ENCODE measurements around the gene NPRL2.
A peak's percentile ranks its signal among the peaks of the same experiment; 100 is the strongest.
"Not testable (repeated sequence)": the region's sequence is repeated elsewhere in the genome, so short reads cannot be mapped to it uniquely, and the experiment has no call there.

The NPRL2 gene

GRCh38 chr3:50326182-50326541 lies 24.4 kb downstream of the NPRL2 start:
- no peak for DNase-seq

DNA sequence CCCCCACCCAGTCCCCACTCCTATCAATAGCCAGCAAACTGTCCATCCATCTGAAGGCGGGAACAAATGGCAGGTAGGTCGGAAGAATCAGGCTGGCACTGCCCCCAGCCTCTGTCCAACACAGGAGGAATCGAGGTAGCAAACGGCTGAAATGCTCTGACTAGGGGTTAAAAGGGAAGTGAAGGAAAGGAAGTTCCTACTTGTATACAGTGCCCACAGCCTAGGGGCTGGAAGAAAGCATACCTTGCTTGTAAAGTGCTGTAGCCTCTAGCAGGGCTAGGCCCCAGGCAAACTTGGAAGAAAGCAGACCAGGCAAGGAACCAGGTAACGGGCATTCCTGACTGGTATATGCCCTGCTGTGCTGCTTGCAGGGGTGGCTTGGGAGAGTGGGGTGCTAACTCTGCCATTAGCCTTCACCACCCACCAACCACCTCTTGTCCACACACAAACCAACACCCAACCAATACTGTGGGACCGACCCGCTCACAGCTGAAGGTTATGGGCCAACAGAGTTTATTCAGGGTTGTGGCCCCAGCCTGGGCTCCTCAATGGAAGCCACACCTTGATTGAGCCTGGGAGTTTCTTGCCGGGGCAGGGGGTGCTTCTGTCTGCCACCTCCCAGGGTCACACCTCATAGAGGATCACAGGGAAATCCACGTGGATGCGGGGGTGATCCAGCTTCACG lies 24.9 kb downstream of the NPRL2 start:
- no peak for DNase-seq

- DNase-seq, result no peak
Observed at GRCh38 chr3:50325113-50325480, 25.5 kb downstream of the NPRL2 start.

- DNase-seq, result peak; percentile 72
Observed at GRCh38 chr3:50324351-50325112, 26.0 kb downstream of the NPRL2 start.

- no peak for DNase-seq
Observed at GRCh38 chr3:50323614-50324199, 26.9 kb downstream of the NPRL2 start.

GRCh38 chr3:50323092-50323600 lies 27.4 kb downstream of the NPRL2 start:
- no peak for DNase-seq

- DNase-seq, result no peak
Observed at GRCh38 chr3:50322386-50323091, 28.0 kb downstream of the NPRL2 start, which contains the start of gene HYAL2. Gene HYAL2 (minus strand): TSS chr3:50322745. CDS start chr3:50320489, 2,256 bp downstream.

- no peak for DNase-seq
Observed at GRCh38 chr3:50322115-50322385, 28.5 kb downstream of the NPRL2 start.

DNA sequence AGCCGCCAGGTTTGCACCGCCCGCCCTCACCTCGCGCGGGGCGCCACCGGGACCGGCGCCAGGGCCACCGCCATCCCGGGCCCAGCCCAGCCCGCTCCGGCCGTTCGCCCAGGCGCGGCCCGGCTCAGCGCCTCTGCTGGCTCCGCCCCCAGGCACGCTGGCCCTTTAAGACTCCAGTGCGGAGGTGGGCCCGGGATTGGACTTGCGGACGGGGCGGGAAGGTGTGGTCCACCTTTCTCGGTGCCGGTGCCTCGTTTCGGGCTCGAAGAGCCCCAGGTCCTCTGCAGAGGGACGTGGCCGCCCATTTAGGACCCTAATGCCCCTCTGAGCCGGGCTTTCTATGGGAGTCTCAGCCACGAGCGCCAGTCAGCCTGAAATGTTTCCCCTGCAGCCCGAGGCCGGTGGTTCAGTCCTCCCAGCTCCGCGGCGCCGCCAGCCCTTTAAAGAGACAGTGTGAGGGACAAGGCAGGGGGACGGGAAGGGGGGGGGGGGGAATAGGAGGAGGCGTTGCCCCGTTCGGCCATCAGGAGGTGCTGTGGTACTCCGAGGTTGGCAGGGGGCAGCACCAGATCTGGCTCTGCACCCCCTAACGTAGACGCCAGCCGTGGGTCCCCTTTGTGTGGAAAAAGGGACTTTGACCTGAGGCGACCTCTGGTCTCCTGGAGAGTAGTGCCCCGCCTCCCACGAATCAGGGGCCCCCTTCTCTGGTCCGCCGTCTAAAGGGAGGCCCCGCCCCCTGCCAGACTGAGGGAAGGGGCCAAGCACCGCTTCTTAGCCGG lies 29.1 kb downstream of the NPRL2 start:
- peak; percentile 87 for DNase-seq

DNA sequence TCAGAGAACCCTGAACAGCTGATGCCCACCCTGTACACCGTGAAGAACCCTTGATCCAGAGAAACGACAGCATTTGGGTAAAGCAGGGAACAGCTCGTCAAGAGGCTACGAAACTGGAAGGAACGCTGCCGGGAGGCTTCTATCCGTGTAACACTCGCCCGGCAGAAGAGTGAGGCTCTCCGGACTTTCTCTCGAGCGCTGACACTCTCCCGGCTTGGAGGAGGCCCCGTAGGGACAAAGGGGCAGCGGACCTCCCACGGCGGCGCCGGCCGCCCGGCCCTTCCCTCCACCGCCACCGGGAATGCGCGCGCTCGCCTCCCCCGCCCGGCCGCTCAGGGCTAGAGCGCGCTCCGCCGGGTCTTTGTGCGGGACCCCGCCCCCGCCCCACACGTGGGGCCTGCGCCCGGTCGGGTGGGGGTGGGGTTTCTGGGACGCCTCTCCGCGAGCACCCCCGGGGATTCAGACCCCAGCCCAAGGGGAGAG lies 29.7 kb downstream of the NPRL2 start:
- no peak for DNase-seq

DNA sequence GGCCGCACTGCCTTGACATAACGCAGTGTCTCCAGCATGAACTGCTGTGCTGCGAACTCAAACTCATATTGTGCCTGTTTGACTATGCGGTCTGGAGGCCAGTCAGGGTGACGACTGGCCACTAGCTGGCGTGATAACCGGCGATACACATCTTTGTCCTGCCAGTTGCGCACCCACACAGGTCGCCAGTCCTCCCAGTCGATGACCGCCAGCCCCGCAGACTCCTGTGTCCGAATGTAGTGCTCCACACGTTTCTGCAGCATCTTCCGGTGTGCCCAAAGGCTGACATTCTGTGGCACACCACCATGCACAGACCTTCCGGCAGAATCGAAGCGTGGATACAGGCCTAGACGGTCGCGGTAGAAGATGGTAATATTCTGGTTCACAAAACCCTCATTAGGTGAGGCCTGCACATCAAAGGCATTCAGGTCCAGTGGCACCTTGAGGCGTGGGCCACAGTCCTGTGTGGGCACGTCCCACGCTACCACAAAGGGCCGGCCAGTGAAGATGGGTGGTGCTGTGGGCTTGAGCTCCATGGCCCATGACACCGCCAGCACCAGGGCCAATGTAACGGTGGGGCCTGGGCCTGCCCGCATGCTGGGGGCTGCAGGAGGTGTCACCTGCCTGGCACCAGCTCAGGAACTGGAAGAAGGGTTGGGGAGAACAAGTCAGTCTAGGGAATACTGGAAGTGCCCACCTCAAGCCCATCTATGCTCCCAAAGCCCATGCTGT lies 30.5 kb downstream of the NPRL2 start:
- DNase-seq, result no peak

GRCh38 chr3:50319181-50319893 lies 31.2 kb downstream of the NPRL2 start:
- no peak for DNase-seq

- no peak for DNase-seq
Observed at GRCh38 chr3:50318615-50319014, 32.0 kb downstream of the NPRL2 start.

GRCh38 chr3:50318163-50318562 lies 32.4 kb downstream of the NPRL2 start:
- DNase-seq, result no peak

DNA sequence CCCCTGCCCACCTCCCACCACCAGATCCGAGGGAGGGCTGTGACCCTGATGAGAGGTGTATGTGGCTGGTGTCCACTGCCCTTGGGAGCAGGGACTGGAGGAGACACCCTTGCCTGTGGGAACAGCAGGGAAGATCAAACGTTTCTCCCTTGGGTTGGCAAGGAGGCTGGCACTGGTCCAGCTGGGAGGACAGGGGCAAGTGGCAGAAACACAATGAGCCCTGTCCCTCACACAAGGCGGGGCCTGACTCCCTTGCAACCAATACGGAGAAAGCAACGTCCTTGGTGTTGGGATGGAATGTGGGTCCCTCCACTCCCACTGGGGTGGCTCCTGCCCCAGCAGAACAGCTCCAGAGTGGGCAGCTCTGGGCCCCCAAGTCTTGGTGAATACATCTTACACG lies 33.3 kb downstream of the NPRL2 start:
- no peak for DNase-seq

GRCh38 chr3:50316657-50317242 lies 33.8 kb downstream of the NPRL2 start:
- peak; percentile 81 for DNase-seq

- DNase-seq, result no peak
Observed at GRCh38 chr3:50314816-50315215, 35.8 kb downstream of the NPRL2 start.

- DNase-seq, result no peak
Observed at GRCh38 chr3:50314342-50314741, 36.2 kb downstream of the NPRL2 start.

- not testable (repeated sequence) for DNase-seq
Observed at GRCh38 chr3:50312041-50312440, 38.5 kb downstream of the NPRL2 start.

DNA sequence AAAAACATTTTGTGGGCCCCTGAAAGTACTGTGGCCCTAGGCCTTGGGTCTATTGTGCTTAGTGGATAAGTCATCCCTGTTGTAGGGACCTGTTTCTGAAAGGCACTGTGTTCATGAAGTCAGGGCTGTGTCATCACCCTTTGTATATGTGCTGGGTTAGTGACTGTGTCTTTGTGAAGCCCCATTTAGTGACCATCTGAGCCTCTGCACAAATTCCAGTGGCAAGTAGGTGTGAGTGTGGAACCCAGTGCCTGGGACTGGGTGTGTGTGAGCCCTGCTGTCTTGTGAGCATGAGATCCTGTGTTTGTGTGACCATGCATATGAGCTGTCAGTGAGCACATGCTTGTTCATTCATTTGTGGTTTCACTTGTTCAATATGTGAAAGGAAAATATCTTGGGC lies 46.0 kb downstream of the NPRL2 start:
- no peak for DNase-seq
